Forelimb muscle (tissue), 1 donor: ENCODE data around the gene KCND3. TPM values are rescaled to one million over a fixed set of nuclear protein-coding genes. Genes with fewer than 3 reads are reported as not detected.

ENCODE experiments used
- DNase-seq: peaks from one replicate; pipeline ENCODE4 v3.0.0-alpha.2; 2013; ENCODE audit warnings: low read depth
- polyA plus RNA-seq: library from polyadenylated mRNA; unstranded; fragments of 120-200 nt; gene quantifications from one replicate; pipeline ENCODE4 v1.2.1, GENCODE V29; 2013; ENCODE audit not compliant: insufficient read length

KCND3 gene
- polyA plus RNA-seq, 1 donor, result 1.5 TPM

DNA sequence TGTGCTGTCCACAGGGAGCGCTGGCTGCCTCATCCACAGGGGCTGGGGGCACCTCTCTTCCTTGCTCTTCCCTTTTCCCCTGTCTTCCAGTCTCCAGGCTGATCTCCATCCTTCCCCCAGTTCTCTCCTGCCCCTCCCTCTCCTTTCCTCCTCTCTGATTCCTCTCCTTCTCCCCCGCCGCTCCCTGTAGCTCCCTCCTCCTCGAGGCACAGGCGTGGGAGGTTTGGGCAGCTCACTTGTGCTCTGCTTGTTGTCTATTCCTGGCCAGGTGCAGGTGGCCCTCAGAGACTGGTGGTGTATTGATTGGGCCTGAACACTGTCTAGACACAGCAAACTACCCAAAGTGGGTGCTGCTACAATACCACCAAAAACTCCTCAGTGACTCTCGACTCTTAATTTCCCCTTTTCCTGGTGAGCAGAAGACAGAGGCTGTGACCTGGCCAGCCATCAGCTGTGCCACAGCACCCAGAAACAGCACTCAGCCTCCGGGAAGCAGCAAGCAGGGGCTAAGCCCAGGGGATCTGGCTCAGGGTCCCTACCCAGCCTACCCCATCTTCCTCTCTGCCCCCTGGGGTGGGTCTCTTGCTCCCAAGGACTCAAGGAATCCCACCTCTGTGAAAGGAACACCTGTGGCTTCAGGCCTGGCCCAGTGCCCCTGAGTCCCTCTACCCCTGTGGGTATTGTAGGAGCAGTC is 140.5 kb downstream of the KCND3 start:
- no peak for DNase-seq

DNA sequence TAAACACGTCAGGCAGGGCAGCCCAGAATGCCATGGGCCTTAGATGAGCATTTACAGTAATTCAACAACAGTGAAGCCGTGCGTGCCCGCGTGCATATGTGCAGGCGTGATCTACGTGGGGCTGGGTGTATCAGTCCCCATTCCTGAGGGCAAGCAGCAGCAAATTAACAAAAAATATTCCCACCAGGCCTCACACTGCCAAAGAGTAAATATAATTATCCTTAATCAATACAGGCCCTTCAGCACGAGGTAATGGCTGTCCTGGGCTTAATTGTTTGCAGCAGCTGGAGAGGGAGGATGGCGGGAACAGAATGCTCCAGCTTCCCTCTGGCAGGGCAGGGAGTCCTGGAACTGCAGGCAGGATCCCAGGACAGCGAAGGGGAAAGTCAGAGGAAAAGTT is 142.0 kb downstream of the KCND3 start:
- no peak for DNase-seq

DNA sequence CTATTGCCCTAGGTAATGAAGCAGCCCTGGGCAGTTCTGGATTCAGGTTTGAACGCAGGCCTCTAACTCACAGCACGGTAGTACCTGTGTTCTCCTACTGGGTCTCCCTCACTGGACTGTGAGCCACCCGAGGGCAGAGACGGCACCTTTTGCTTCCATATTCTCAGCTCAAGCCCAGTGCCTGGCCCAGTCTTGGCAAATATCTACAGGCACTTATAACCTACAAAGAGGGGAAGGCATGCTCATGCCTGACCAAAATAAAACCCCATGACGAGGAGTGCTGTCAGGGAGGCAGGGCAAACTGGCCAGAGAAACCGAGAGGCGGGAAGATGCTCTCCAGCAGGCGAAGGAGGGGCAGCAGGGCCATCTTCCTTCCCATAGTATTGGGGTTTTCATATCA is 142.6 kb downstream of the KCND3 start:
- DNase-seq, result no peak

DNA sequence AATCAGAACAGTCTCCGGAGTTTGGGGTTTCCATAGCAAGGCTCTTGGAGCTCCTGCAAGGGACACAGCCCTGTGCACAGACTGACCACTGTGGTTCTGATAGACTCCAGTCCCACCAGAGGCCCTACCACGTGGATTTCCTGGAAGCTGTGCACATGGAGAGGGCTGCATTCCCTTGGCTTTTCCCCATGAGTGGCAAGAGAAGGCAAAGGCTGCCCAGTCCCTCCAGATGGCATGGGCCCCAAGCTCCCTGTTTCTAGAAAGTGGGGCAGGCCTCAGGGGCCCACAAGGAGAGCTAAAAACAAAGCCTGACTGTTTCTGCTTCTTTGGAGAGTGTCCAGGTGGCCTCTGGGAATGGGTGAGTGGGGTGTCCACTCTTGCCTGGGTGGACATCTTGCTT is 146.3 kb downstream of the KCND3 start:
- DNase-seq, result no peak

DNA sequence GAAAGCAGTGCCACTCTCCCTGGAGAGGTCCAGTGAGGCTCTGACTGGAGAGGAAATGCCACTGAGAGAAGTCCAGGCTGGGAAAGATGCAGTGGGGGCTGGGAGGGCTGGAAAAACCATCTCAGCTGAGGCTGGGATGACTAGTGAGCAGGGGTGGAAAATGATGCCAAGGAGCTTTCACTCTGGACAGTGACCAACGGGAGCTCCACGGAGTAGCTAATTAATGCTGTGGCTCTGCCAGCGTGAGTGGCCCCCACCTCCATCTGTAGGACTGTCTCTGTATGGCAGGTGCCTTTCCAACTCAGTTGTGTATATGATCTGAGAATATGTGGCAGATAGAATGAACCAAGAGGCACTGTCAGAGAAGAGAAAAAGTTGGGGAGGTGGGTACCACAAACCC is 147.1 kb downstream of the KCND3 start:
- no peak for DNase-seq

DNA sequence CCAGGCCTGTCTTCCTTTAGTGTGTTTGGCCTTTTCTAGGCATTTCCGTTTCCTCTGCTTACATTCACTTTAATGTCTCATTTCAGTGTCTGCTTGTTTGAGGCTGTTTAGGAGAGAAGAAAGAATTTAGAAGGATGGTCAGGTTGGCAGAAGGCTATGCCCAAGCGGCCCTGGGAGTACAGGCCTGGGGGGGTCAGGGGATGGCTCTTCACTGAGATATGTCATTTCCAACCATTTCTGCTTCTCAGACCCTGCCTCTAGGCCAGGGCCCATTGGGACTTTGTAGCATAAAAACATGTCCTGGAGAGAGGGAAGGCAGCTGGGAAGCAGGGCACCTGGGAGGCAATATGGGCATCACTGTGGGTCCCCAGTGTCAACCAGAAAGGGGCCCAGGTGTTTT is 147.7 kb downstream of the KCND3 start:
- no peak for DNase-seq

DNA sequence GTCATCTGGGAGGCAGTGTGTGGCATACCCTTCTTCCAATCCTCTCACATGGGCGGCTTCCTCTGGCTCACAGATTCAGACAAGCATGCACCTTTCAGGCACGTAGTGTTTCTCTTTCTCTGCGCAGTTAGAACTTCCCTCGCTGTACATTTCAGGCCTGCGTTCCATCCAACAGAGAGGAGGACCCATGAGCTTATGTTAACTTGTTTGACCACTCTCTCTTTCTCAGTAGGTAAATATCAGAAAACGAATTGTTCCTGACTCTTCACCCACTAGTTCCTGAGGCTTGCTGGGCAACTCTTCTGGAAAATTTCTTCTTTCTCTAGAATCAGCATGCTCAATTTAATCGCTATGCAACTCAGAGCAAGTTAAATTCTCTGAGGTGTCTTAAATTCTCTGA is 148.3 kb downstream of the KCND3 start:
- no peak for DNase-seq

DNA sequence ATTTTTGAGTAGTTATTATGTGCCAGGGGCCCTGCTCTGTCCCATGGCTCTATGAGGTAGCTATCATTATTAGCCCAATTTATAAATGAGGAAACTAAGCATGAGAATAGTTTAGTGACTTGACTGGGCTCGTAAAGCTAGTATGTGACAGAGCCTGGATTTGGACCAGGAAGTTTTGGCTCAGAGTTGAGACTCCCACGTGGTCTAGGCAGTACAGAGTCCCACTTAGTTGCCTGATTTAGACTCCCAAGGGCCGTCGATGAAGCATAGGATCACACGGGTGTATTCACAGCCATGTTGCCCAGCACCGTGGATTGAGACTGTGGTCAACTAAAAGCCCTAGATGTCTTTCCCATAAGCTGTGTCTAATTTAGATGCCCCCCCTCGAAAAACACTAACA is 152.1 kb downstream of the KCND3 start:
- DNase-seq, result no peak

DNA sequence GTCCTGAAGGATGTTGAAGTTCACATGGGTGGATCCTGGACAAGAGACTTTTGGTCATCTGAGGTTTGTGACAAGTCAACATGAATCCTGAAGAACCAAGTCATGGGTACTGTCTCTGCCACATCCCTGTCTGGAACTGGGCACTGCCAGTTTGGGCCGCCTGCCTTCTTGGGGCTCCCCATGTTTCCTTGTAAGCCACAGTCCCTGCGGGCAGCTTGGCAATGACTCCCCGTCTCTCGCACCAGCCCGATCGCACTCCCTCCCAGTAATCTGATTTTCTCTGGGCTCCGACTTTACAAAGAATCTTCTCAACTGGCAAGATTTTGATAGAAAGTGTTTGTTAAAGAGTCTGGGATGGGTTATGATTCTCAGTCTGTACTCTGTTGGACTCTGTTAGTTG is 153.4 kb downstream of the KCND3 start:
- DNase-seq, result no peak

DNA sequence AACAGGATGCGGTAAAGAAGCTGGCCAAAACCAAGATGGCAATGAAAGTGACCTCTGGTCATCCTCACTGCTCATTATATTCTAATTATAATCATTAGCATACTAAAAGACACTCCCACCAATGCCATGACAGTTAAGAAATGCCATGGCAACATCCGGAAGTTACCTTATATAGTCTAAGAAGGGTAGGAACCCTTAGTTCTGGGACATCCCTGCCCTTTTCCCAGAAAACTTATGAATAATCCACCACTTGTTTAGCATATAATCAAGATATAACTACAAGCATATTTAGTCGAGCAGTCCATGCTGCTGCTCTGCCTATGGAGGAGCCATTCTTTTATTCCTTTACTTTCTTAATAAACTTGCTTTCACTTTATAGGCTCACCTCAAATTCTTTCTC is 154.0 kb downstream of the KCND3 start:
- no peak for DNase-seq

DNA sequence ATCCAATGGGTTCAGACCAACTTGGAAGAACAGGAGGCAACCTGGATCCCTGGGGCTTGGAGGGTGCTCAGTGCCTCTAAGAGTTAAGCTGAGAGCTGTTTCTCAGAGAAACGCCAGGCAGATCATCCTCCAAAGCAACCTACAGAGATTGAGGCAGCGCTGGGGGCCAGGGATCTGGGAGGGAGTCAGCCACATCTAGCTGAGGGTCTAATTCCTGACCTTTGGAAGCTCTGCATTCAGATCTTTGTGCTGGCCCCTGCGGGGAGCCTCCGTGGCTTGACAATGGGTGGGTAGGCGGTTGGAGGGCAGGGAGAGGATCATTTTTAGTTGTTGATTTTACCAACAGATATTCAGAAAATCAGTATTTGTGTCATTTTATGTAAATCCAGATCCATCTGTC is 154.5 kb downstream of the KCND3 start:
- DNase-seq, result no peak

DNA sequence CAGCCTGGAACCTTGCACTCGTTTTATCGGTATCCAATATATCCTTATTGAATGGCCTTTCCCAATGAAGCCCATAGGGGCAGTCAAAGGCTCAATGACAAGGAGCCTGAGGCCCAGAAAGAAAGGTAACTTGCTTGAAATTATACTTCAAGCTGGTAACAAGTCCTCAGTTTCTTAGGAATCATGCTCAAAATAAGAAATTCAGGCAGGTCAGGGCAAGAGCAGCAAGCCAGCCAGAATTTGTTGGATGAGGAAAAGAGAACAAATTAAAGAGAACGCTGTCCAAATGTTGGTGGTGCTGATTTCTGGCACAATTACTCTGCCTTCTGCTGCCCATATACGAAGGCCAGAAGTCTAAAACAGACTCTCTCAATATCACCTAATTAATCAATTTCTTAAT is 156.1 kb downstream of the KCND3 start:
- DNase-seq, result no peak

DNA sequence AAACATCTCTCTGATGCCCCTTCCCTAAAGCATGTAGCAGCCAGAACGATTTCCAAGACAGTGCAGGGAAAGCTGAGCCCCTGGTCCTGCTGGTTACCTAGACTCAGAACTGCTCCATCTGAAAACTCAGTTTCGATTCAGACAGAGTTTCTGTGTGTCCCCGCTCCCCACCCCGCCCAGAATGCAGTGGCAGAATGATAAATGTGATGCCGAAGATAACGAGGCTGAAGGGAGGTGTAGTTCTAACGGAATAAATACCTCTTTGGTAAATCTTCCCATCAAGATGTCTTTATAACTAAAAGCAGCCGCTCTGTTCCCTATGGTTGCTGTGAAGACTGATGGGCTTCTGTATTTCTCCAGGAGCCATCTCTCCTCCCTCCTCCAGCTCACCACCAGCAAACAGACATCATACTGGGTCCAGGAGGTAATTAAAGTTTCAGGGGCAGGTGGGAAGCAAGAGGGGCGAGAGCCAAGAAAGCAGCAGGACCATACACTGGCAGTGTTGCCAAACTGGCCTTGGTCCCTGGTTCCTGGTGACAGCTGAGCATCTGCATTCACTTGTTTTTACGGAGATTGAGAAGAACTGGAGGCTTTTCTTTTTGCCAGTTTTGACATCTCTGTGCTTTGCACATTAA is 156.8 kb downstream of the KCND3 start:
- DNase-seq, result no peak

DNA sequence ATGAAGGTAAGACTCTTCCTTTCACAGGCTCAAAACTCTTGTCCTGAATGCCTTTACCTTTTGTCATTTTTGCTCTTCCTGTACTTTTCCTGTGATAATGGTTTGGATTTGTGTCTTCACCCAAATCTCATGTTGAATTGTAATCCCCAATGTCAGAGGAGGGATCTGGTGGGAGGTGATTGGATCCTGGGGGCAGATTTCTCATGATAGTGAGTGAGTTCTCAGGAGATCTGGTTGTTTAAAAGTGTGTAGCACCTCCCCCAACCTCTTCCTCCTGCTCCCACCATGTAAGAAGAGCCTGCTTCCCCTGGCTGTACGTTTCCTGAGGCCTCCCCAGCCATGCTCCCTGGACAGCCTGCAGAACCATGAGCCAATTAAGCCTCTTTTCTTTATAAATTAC is 158.3 kb downstream of the KCND3 start:
- no peak for DNase-seq

DNA sequence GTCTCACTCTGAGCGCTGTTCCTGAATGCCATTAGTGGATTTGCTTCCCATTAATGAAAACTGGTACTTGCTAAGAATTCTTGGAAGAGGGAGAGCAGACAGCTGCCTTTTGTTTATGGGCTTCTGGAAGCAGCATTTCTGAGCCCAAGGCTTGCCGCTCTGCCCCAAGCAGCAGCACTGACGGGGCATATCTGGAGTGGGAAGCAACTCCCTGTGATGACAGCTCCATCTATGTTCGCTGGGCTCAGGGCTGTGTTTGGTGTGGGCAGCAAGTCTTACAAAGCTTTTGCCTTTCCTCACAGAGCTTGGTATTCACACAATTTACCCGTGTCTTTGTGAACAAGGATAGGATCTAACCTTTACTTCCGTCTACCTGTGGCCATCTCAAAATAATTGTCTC is 161.5 kb downstream of the KCND3 start:
- no peak for DNase-seq

DNA sequence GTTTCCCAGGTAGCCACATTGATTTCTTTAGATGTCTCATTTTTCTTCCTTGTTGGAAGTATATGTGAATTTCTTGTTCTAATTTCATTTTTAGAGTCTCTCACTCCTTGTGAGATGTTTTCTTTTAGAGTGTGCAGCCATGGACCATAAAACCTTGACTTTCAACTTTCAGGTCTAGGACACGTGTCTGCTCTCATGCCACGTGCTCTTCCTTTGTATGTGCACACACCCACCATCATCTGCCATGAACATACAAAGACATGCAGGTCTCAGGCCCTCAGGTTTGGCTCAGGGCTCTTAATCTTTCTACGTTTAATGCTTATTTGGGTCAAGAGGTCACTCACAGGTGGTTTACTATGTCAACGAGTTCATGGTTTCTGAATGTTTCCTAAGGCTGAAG is 163.2 kb downstream of the KCND3 start:
- no peak for DNase-seq

DNA sequence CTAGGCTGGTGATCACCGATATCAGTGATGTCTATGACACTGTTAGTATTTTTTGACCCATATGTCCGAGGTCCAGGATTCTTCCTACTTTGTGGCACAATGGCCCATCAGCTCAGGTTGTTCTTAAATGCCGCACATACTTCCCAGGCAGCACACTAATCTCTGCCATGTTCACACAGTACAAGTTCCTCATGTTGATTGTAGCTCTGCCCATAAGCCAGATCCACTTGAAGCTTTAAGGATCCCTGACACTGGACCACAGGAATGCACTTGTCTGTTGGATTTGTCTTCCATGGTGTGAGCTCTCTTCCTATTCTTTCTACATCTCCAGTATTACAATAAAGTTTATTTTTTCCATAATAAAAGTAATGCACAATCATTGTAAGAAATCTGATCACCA is 164.3 kb downstream of the KCND3 start:
- DNase-seq, result no peak

DNA sequence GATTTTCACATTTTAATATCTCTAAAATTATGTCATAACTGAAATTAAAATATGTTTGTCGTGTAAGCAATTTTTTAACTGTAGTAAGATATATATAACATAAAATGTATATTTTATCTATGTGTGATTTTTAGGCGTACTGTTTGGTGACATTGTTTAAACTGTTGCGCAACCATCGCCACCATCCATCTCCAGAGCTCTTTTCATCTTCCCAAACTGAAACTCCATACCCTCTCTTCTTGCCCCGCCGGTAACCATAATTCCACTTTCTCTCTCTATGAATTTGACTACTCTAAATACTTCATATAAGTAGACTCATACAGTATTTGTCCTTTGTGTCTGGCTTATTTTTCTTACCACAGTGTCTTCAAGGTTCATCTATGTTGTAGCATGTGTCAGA is 167.3 kb downstream of the KCND3 start:
- no peak for DNase-seq

DNA sequence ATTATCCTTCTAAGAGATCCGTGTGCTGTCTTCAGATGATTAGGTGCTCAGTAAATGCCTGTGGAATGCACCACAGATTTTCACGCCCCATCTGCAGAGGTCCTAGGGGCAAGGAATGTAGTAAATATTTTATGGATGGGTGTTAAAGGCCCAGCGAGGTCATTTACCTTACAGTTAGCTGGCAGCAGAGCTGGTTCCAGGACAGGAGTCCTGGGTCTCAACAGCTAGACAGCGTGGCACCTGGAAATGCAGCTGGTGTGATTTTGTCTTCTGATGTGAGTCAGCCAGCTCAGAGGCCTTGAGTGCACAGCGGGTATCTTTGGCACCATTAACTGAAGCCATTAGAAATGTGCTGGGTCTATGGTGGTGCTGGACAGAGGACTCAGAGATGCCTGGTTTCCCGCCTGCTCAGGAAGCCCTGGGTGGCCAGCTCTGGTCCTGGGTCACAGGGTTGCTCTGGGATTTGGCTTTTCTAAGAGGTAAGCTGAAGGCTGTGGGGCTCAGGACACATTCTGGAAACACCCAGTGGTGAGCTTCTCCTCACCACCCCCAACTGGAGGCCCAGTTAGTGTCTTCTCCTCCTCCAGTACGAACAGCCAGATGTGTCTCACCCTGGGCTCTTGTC is 168.2 kb downstream of the KCND3 start:
- DNase-seq, result no peak

DNA sequence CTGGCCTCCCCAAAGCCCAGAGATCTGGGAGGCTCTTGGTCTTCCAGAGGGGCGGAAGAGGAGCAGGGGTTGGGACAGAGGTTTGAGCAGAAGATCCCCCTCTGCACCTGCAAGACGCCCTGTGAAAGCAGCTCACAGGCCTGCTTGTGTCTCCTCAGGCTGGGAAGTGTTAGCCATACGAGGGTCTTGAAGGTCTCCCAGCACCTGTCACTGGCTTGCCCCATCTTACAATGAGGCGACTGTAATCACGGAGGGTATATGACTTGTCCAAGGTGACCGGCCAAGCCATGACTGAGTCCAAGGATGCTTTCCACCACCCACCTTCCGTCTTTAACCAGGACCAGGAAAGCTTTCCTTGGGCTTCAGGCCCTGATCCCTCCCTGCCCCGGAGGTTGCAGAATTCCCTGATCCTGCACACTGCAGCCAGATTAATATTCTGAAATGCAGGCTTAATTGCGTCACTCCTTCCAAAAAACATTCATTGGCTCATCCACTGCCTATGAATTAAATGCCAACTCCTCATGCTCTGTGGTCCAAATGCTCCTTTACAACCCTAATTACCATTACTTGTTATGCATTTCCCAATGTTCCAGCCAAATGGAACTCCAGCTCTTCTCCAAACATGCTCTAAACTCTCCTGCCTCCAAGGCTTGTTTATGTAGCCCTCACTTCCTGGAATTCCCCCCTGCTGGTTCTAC is 169.8 kb downstream of the KCND3 start:
- DNase-seq, result no peak

DNA sequence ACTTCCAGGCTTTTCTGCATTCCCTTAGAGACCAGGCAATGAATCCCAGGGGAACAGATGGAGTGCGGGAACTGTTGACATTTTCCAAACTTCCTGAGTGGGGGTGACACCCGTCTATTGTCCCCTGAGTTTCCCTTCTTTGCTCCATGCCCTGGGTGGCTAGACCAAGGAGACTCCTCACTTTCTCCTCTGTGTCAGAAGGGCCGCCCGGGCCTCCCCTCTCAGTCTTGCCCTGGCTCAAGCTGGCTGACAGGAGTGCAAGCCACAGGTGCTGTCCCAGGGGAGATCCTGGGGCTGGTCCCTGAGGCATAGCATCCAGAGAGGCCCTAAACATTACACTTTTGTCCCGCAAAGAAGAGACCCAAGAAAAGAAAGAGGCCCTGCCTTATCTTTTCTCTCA is 170.9 kb downstream of the KCND3 start:
- no peak for DNase-seq

DNA sequence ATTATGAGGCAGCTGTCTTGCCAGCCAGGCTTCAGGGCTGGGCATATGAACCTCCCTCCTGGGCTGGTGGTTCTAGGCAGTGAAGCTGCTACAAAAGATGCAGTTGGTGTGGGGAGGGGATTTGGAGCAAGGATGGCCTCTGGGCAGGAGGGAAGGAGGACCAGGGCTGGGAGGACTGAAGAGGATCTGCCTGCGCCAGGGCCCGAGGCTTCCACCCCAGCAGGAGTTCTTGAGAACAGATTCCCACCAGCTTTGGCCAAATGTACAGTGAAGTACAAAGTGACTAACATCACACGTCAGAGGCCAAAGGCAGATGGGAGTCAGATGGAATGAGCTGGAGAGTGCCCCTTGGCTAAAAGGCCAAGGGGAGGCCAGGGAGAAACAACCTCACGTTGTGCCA is 171.4 kb downstream of the KCND3 start:
- no peak for DNase-seq

DNA sequence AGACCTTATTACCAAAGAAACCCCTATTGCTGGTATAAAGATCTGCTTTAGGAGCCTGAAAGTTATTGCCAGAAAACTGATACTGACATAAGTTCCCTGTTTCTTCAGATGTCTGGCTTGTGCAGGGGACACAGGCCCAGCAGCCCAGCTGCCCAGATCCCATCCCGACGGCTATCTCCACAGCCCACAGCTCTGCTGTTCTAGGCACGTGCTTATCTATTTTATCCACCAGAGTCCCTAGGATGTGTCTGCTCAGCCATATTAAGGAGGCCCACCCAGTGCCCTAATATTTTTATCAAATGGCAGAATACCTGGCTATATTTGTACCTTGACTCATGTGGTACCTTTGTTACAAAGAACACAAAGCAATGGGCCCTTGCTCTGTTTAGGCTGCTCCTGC is 174.8 kb downstream of the KCND3 start:
- no peak for DNase-seq
